Measurements from ENCODE around the gene FAM53A.

FAM53A gene

DNA sequence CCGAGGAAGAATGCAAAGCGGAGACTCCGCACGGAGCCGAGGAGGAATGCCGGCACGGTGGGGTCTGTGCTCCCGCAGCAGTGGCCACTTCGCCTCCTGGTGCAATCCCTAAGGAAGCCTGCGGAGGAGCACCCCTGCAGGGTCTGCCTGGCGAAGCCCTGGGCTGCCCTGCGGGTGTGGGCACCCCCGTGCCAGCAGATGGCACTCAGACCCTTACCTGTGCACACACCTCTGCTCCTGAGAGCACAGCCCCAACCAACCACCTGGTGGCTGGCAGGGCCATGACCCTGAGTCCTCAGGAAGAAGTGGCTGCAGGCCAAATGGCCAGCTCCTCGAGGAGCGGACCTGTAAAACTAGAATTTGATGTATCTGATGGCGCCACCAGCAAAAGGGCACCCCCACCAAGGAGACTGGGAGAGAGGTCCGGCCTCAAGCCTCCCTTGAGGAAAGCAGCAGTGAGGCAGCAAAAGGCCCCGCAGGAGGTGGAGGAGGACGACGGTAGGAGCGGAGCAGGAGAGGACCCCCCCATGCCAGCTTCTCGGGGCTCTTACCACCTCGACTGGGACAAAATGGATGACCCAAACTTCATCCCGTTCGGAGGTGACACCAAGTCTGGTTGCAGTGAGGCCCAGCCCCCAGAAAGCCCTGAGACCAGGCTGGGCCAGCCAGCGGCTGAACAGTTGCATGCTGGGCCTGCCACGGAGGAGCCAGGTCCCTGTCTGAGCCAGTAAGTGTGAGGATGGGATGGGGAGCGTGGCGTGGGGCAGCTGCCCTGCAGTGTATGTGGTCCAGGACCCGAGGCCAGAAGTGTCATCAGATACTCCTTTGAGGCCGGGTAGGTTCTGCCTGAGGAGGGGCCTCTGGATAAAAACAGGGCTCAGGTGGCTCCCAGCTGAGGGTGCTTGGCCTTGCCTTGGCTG lies 44.2 kb upstream of the FAM53A start:
- Histone ChIP-seq H4K20me1 (ENCODE audit: insufficient read depth) (no peaks in the 10 kb centered on the region), H3K27me3 (ENCODE audit: insufficient read depth, low read depth) (no peaks in the 10 kb centered on the region), H2AFZ (ENCODE audit: low read depth) (no peak overlapping the region), H3K4me2 (no peak overlapping the region), H3K4me3 (IDR thresholded peaks at IDR 0.05; ENCODE audit: insufficient read depth, low read depth, low read length) (no peak overlapping the region), H3K36me3 (ENCODE audit: insufficient read depth) (no peaks in the 10 kb centered on the region; the same call in 1 of the 2 replicates), H3K4me1 (ENCODE audit: low read depth, poor library complexity, severe bottlenecking) (peaks cover 52% of the 10 kb centered on the region), H3K9ac (no peak overlapping the region), H3K27ac (no peak overlapping the region; the same call in 1 of the 2 replicates), H3K79me2 (ENCODE audit: insufficient read depth, low read depth) (peaks cover 44% of the 10 kb centered on the region)
- TF ChIP-seq, protein P1, sequence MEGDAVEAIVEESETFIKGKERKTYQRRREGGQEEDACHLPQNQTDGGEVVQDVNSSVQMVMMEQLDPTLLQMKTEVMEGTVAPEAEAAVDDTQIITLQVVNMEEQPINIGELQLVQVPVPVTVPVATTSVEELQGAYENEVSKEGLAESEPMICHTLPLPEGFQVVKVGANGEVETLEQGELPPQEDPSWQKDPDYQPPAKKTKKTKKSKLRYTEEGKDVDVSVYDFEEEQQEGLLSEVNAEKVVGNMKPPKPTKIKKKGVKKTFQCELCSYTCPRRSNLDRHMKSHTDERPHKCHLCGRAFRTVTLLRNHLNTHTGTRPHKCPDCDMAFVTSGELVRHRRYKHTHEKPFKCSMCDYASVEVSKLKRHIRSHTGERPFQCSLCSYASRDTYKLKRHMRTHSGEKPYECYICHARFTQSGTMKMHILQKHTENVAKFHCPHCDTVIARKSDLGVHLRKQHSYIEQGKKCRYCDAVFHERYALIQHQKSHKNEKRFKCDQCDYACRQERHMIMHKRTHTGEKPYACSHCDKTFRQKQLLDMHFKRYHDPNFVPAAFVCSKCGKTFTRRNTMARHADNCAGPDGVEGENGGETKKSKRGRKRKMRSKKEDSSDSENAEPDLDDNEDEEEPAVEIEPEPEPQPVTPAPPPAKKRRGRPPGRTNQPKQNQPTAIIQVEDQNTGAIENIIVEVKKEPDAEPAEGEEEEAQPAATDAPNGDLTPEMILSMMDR (conservative IDR thresholded peaks at IDR 0.05; ENCODE audit: low read depth, low read length): no peak

GRCh38 chr4:1727117-1728031 lies 43.3 kb upstream of the FAM53A start:
- no peak overlapping the region for H3K27ac ChIP-seq
- H3K27me3 ChIP-seq (ENCODE audit: insufficient read depth, low read depth): no peaks in the 10 kb centered on the region

DNA sequence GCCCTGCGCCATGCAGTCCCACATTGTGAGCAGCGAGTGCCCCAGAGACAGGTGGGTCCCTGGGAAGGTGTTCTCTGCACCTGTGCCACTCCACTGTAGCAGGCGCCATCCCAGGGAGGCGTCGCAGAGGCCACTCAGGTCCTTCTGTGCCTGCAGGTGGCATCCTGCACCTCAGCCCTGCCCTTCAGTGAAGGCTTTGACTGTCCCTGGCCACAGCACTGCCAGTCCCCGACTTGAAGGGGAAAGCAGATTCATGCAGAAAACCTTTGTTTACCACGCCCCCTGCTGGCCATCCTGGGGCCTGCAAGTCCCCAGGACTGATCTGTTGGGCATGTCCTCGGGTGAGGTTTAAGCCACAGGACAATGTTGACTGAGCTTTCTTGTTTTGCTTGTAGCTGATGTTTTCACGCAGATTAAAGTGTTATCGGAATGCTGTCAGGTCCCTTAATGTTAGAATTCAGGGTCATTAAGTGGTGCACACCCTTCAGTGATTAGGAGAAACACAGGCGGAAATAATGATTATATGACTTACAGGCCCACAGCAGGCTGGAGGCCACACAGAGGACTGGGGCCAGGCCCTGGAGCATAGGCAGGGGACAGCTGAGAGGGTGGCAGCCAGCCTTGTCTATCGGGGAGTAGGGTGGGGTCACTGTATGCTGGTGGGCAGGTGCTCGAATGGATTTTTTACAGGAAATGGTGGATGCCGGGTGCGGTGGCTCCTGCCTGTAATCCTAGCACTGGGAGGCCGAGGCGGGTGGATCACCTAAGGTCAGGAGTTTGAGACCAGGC lies 42.2 kb upstream of the FAM53A start:
- no peak overlapping the region for H3K27ac ChIP-seq
- no peak overlapping the region for H3K4me3 ChIP-seq (IDR thresholded peaks at IDR 0.05; ENCODE audit: insufficient read depth, low read depth, low read length)
- peaks cover 42% of the 10 kb centered on the region for H3K4me1 ChIP-seq (ENCODE audit: low read depth, poor library complexity, severe bottlenecking)
- H4K20me1 ChIP-seq (ENCODE audit: insufficient read depth): no peaks in the 10 kb centered on the region
- no peaks in the 10 kb centered on the region; the same call in 1 of the 2 replicates for H3K36me3 ChIP-seq (ENCODE audit: insufficient read depth)
- no peak overlapping the region for H2AFZ ChIP-seq (ENCODE audit: low read depth)
- no peak overlapping the region for H3K4me2 ChIP-seq
- no peaks in the 10 kb centered on the region for H3K27me3 ChIP-seq (ENCODE audit: insufficient read depth, low read depth)
- no peak overlapping the region for H3K9ac ChIP-seq
- TF ChIP-seq, protein P1 (conservative IDR thresholded peaks at IDR 0.05; ENCODE audit: low read depth, low read length): peak; percentile 91
- peaks cover 52% of the 10 kb centered on the region for H3K79me2 ChIP-seq (ENCODE audit: insufficient read depth, low read depth)

More at GRCh38 chr4:1727117-1728031, 43.3 kb upstream of the FAM53A start:
- H2AFZ ChIP-seq (ENCODE audit: low read depth): no peak overlapping the region
- H3K79me2 ChIP-seq (ENCODE audit: insufficient read depth, low read depth): peaks cover 46% of the 10 kb centered on the region
- no peaks in the 10 kb centered on the region for H4K20me1 ChIP-seq (ENCODE audit: insufficient read depth)
- H3K4me3 ChIP-seq (IDR thresholded peaks at IDR 0.05; ENCODE audit: insufficient read depth, low read depth, low read length): no peak overlapping the region
- peaks cover 52% of the 10 kb centered on the region for H3K4me1 ChIP-seq (ENCODE audit: low read depth, poor library complexity, severe bottlenecking)
- H3K36me3 ChIP-seq (ENCODE audit: insufficient read depth): no peaks in the 10 kb centered on the region; the same call in 1 of the 2 replicates
- no peak overlapping the region for H3K4me2 ChIP-seq
- H3K9ac ChIP-seq: no peak overlapping the region
- TF ChIP-seq, protein P1 (conservative IDR thresholded peaks at IDR 0.05; ENCODE audit: low read depth, low read length): no peak

GRCh38 chr4:1725521-1725920 lies 41.4 kb upstream of the FAM53A start:
- Histone ChIP-seq H3K4me2 (no peak overlapping the region), H3K27me3 (ENCODE audit: insufficient read depth, low read depth) (no peaks in the 10 kb centered on the region), H3K27ac (no peak overlapping the region), H3K4me3 (IDR thresholded peaks at IDR 0.05; ENCODE audit: insufficient read depth, low read depth, low read length) (no peak overlapping the region), H3K36me3 (ENCODE audit: insufficient read depth) (no peaks in the 10 kb centered on the region; the same call in 1 of the 2 replicates), H3K9ac (no peak overlapping the region), H2AFZ (ENCODE audit: low read depth) (no peak overlapping the region), H3K79me2 (ENCODE audit: insufficient read depth, low read depth) (peaks cover 52% of the 10 kb centered on the region), H4K20me1 (ENCODE audit: insufficient read depth) (no peaks in the 10 kb centered on the region), H3K4me1 (ENCODE audit: low read depth, poor library complexity, severe bottlenecking) (peaks cover 35% of the 10 kb centered on the region)
- TF ChIP-seq, protein P1 (conservative IDR thresholded peaks at IDR 0.05; ENCODE audit: low read depth, low read length): no peak

All from KMS-11 (cell line).